HTERT RPE-1 (cell line): ENCODE measurements around the gene LDHB.
"Not testable (repeated sequence)": the region's sequence is repeated elsewhere in the genome, so short reads cannot be mapped to it uniquely, and the experiment has no call there.

Source experiments
- in situ Hi-C: fragments of 300-500 bp; cut with MboI; formaldehyde crosslinking; loops from 4 replicates; pipeline ENCODE4 v1.14.3; 2020; ENCODE audit warnings: low sequenced_read_pairs

Gene LDHB

GRCh38 chr12:21657326-21658077, at the start of gene LDHB:
Gene LDHB, minus strand, starts transcription at chr12:21657842. Its CDS starts 3,171 bp downstream, at chr12:21654671.
- in situ Hi-C loops = no loop called here

- in situ Hi-C loops = no loop called here
Measured at GRCh38 chr12:21704847-21705246, 47.2 kb upstream of the LDHB start.

DNA sequence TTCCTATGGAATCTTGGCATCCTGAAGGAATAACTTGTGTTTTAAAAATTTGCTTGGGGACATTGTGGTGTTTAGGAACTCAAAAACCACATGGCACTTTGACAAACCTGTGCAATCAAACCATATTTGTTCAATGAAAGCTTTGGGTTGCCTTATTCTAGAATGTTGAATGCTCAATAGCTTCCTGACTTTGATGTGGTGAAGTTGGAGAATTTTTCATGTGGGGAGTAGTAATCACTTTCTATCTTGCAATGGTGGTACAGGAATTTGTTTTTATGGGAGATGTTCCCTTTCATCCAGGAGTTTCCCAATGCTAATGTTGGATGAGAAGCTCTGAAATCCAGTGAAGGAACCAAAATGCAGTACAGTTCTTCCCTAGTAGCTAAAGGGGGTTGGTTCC, 42.2 kb upstream of the LDHB start:
- in situ Hi-C loops = no loop called here

- in situ Hi-C loops = no loop called here
Measured at GRCh38 chr12:21697904-21698630, 40.4 kb upstream of the LDHB start.

DNA sequence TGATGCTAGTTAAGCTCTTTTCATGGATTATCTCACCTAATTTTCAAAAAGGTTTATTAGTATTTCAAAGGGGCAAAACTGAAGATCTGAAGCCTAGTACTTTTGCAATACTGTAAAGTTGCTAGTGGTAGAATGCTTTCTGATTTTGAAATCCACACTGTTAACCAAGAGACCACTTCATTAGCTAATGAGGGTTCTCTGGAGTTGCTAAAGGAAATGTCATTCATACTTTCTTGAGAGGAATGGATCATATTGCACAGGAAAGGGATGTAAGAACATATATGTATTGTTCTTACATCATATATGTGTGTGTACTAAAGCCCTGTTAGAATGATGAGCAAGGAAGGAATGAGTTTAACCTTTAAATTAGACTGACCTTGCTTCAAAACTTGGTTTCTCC, 39.0 kb upstream of the LDHB start:
- in situ Hi-C loops = no loop called here

GRCh38 chr12:21695986-21696385, 38.3 kb upstream of the LDHB start:
- in situ Hi-C loops = no loop called here

DNA sequence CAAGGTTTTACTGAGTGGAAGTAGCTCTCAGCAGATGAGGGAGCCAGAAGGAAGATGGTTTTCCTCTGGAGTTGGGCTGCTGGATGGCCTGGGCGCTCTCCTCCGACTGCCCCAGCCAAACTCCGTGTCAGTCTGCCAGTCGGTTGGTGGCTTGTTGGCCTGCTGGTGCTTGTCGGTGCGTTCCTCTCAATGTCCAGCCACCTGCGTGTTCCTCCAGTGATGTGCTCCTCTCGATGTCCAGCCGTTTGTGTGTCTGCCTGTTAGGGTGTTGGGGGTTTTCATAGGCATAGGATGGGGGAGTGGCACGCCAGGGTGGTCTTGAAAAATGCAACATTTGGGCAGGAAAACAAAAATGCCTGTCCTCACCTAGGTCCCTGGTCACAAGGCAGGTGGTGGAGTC, 37.0 kb upstream of the LDHB start:
- in situ Hi-C loops = no loop called here

DNA sequence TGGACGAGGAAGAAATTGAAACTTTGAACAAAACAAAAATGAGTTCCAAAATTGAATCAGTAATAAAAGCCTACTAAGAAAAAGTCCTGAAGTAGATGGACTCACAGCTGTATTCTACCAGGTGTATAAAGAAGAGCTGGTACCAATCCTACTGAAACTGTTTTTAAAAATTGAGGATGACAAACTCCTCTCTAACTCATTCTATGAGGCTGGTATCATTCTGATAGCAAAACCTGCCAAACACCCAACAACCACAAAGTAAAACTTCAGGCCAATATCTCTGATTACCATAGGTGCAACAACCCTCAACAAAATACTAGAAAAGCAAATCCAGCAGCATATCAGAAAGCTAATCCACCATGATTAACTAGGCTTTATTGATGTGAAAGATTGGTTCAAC, 33.9 kb upstream of the LDHB start:
- in situ Hi-C loops = no loop called here

- in situ Hi-C loops = no loop called here
Measured at GRCh38 chr12:21690704-21691368, 33.2 kb upstream of the LDHB start.

DNA sequence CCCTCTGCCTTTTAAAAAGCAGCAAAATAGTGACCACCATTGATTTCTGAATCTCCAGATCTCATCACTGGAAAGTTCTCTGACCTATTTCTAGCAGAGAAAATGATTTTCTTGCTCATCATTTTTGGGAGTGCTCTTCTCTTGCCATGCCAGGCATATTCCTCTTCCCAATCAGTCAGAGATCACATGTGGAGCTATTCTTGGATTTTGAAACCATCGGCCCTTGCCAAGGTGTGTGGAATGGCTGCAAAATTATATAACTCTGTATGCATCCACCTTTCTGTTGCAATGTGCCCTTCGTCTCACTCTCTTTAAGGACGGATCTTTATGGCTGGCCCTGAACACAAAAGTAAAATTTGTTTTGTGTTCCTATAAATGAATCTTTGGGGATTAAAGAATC, 25.5 kb upstream of the LDHB start:
- in situ Hi-C loops = no loop called here

DNA sequence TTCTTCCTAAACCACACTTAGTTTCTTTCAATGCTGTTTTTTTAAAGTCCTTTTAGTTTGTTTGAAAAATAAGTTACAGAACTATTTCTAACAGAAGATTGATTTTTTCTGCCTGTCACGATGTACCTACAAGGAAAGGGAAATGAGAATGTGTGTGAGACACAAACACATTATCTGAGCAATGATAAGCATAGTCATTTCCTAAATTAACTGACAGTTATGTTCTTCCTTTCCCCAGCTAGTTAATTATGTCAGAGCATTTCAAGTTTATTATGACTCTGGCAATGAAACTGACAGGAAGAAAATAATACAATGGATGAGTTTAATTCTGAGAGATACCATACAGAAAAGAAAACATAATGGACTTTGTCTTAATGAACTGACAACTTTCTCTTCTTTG, 21.3 kb upstream of the LDHB start:
- in situ Hi-C loops = no loop called here

- in situ Hi-C loops = no loop called here
Measured at GRCh38 chr12:21677622-21678277, 20.1 kb upstream of the LDHB start.

DNA sequence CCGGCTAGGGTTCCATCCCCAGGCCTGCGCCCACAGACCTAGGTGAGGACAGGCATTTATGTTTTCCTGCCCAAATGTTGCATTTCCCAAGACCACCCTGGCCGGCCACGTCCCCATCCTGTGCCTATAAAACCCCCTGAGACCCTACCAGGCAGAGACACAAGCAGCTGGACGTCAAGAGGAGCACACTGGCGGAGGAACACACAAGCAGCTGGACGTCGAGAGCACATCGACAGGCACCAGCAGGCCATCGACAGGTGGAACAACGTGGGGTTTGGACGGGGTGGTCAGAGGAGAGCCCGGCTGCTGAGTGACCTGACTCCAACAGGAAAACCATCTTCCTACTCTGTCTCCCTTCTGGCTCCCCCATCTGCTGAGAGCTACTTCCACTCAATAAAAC, 19.6 kb upstream of the LDHB start:
- in situ Hi-C loops = no loop called here

GRCh38 chr12:21676776-21677175, 19.1 kb upstream of the LDHB start:
- in situ Hi-C loops = no loop called here

DNA sequence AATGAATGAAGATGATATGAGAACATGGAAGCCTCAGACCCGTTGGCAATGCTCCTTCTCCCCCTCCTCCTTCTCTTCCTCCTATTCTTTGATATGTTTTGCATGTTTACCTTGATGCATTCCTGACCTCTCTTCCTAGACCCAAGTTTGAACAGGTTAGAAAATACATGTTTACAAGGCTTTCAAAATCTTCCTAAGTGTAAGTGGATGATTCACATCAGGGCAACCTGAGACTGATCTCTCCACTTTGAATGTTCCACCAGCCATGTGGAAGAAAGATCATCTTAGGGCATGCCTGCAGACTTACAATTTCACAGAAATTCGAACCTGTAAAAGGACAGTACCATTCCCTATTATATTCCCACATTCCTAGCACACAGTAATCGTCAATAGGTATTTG, 18.0 kb upstream of the LDHB start:
- in situ Hi-C loops = no loop called here

- in situ Hi-C loops = no loop called here
Measured at GRCh38 chr12:21675096-21675495, 17.5 kb upstream of the LDHB start.

- in situ Hi-C loops = not testable (repeated sequence)
Measured at GRCh38 chr12:21673830-21674552, 16.3 kb upstream of the LDHB start.

GRCh38 chr12:21672146-21672545, 14.5 kb upstream of the LDHB start:
- in situ Hi-C loops = no loop called here

DNA sequence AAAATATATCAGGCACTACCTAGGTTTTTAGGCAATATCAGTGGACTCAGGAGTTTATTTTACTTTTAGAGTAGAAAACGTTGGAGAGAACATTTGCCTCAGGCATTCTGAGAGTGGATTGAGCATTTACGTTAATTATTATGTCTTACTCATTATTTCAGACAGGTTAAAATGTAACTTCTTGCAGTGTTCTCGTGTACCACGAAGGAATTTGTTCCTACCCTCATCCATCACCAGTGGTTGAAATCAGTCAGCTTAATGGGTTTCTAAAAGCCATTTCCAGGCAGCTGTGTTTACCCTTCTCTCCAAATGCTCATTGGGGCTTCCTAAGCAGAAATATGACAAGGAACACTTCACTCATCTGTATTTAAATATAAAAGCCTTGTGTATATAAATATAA, 9.1 kb upstream of the LDHB start:
- in situ Hi-C loops = no loop called here

DNA sequence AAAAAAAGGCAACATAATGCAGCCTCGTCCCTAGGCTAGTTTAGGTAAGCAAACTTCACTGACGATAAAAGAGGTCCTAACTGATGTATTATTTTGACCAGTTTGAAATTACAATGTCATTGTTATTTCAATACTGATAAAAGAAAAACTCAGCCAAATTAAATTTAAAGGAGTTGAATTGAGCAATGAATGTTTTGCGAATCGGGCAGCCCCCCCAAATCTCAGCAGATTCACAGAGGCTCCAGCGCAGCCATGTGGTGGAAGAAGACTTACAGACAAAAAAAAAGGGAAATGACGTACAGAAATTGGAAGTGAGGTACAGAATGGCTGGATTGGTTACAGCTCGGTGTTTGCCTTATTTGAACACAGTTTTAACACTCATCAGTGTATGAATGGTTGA, 8.2 kb upstream of the LDHB start:
- in situ Hi-C loops = no loop called here
